Panc1 (cell line): Measurements from ENCODE around the gene VSX1.

Source experiments
- CTCF ChIP-seq: fragments of 450-650 bp; IDR thresholded peaks from 2 replicates; pipeline ENCODE4 v1.5.1; 2017; ENCODE audit warnings: mild to moderate bottlenecking
- POLR2AphosphoS5 ChIP-seq: IDR thresholded peaks from 2 replicates; pipeline ENCODE4 v1.6.1; 2012; ENCODE audit warnings: mild to moderate bottlenecking, low read depth, low read length, moderate library complexity
- SIN3A ChIP-seq: IDR thresholded peaks from 2 replicates; pipeline ENCODE4 v1.6.1; 2012; ENCODE audit warnings: low read depth, mild to moderate bottlenecking, low read length, moderate library complexity, borderline replicate concordance; ENCODE audit not compliant: insufficient read depth
- TF ChIP-seq, protein P1 (sequence below), 2 experiments: IDR thresholded peaks; 2 replicates each; pipeline ENCODE4 v1.6.1; 2011 to 2012; ENCODE audit warnings: low read depth in 2 of 2, control low read depth in 1 of 2, low read length in 1 of 2, mild to moderate bottlenecking in 1 of 2, moderate library complexity in 1 of 2; ENCODE audit not compliant: insufficient read depth in 1 of 2

GRCh38 chr20:25070821-25071473, 11.0 kb downstream of the VSX1 start:
- TF ChIP-seq CTCF = no peak
- no peak for TF ChIP-seq SIN3A
- TF ChIP-seq, protein P1, sequence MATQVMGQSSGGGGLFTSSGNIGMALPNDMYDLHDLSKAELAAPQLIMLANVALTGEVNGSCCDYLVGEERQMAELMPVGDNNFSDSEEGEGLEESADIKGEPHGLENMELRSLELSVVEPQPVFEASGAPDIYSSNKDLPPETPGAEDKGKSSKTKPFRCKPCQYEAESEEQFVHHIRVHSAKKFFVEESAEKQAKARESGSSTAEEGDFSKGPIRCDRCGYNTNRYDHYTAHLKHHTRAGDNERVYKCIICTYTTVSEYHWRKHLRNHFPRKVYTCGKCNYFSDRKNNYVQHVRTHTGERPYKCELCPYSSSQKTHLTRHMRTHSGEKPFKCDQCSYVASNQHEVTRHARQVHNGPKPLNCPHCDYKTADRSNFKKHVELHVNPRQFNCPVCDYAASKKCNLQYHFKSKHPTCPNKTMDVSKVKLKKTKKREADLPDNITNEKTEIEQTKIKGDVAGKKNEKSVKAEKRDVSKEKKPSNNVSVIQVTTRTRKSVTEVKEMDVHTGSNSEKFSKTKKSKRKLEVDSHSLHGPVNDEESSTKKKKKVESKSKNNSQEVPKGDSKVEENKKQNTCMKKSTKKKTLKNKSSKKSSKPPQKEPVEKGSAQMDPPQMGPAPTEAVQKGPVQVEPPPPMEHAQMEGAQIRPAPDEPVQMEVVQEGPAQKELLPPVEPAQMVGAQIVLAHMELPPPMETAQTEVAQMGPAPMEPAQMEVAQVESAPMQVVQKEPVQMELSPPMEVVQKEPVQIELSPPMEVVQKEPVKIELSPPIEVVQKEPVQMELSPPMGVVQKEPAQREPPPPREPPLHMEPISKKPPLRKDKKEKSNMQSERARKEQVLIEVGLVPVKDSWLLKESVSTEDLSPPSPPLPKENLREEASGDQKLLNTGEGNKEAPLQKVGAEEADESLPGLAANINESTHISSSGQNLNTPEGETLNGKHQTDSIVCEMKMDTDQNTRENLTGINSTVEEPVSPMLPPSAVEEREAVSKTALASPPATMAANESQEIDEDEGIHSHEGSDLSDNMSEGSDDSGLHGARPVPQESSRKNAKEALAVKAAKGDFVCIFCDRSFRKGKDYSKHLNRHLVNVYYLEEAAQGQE (IDR thresholded peaks at IDR 0.05; ENCODE audit: insufficient read depth in 1 of 2, low read depth in 2 of 2, low read length in 1 of 2) = no peak
- no peak for TF ChIP-seq POLR2AphosphoS5
